ENCODE results near the gene PSME3. TPM values are rescaled to one million over a fixed set of nuclear protein-coding genes. Genes with fewer than 3 reads are reported as not detected.

The PSME3 gene
- total and polyA plus RNA-seq, 2 of the 13 experiments (the other 11 are each of a cell fraction or from before 2014, with no cell fraction given), result 66.3 to 135 TPM

GRCh38 chr17:42798383-42799380 lies 34.5 kb upstream of the PSME3 start, which contains the start of the genes CNTD1 and COA3:
TSS of gene CNTD1 (plus strand) at chr17:42798861. CDS start at chr17:42799068, 207 bp downstream.
TSS of gene COA3 (minus strand) at chr17:42798704. CDS start at chr17:42798681, 23 bp downstream.
- no peaks in the 10 kb centered on the region; a peak in 2 of 5 replicates for H3K27me3 ChIP-seq (ENCODE audit: control insufficient read depth in 1 of 2, insufficient read depth in 2 of 2, low read length in 2 of 2)
- DNase-seq (ENCODE audit: low spot score), result peak; percentile 88
- BruUV-seq (replicated peaks), result no TSS peak
- peak within 1 kb of the TSS; percentile 100 for H3K4me2 ChIP-seq (ENCODE audit: low read depth, low read length)
- H3K9me3 ChIP-seq (ENCODE audit: low read length), result no peaks in the 10 kb centered on the region
- FAIRE-seq, result peak; percentile 28
- peaks cover 58% of the 10 kb centered on the region for H3K4me1 ChIP-seq (ENCODE audit: insufficient read depth, low read length)
- ChIA-PET POLR2A (interaction anchor here (0.6 to 12.5 kb wide), 31 partner anchors 9 to 517 kb away, joined by 3 to 278 read pairs (median 5); partner anchors contain the start of genes BECN1, PLEKHH3, PSMC3IP and PSME3), CTCF (ENCODE audit: low intra/inter-chr PET ratio, low total read pairs) (no interaction called here)
- peaks cover 0 to 2% of the 10 kb centered on the region in 2 experiments; a peak in 3 of 5 replicates for H3K36me3 ChIP-seq (replicated peaks in 1 of 2; ENCODE audit: control insufficient read depth in 1 of 2, insufficient read depth in 2 of 2, low read length in 2 of 2)
- peak within 1 kb of the TSS; percentile 13 for H2AFZ ChIP-seq (ENCODE audit: low read length)
- in situ Hi-C loops (cut with HindIII; ENCODE audit: extremely low pct_ligation_motif_present, low pct_unique_long_range_greater_than_20kb) (no loop called here), intact Hi-C loops (cut with micrococcal nuclease; ENCODE audit: unreplicated experiment) (loop anchor here (2.0 kb wide), 1 partner anchor 26 kb away; the partner anchor contains the start of gene BECN1)
- WGBS (ENCODE audit: low lambda C conversion rate), result 35% methylated on average over 51 of the region's 66 CpGs
- H3K9ac ChIP-seq (ENCODE audit: insufficient read depth, low read depth, low read length), result peak within 1 kb of the TSS; percentile 94
- peak within 1 kb of the TSS; percentile 88 for H3K27ac ChIP-seq (ENCODE audit: extremely low read length, insufficient read depth, low read length)
- peak; percentile 89 for ATAC-seq
- H3K79me2 ChIP-seq (ENCODE audit: insufficient read depth, low read length), result peaks cover 19% of the 10 kb centered on the region
- no peaks in the 10 kb centered on the region for H4K20me1 ChIP-seq (ENCODE audit: insufficient read depth, low read length)
- H3K4me3 ChIP-seq (replicated peaks in 1 of 3; ENCODE audit: insufficient read depth in 1 of 3, low read depth in 2 of 3, low read length in 3 of 3), result peak within 1 kb of the TSS; percentile 88 to 94 (median 94)
- TF ChIP-seq ZNF326 (CRISPR knock-in tag; IDR thresholded peaks at IDR 0.05; ENCODE audit: borderline replicate concordance) (0 out of 2 replicates have a peak, but pooled peaks have one; percentile 14), CCAR2 (optimal IDR thresholded peaks at IDR 0.05; ENCODE audit: low read depth, low read length) (peak; percentile 47), ZNF616 (CRISPR knock-in tag; IDR thresholded peaks at IDR 0.05; ENCODE audit: low read depth) (0 out of 2 replicates have a peak, but pooled peaks have one; percentile 29), POLR2A (IDR thresholded peaks at IDR 0.05; ENCODE audit: insufficient read depth in 1 of 2, low read depth in 2 of 2, low read length in 2 of 2) (peak; percentile 77 to 92), ZNF205 (CRISPR knock-in tag; IDR thresholded peaks at IDR 0.05) (peak; percentile 85), GZF1 (CRISPR knock-in tag; IDR thresholded peaks at IDR 0.05) (no peak), ATF2 (CRISPR knock-in tag; IDR thresholded peaks at IDR 0.05) (peak; percentile 81; the same call in 1 of the 2 replicates), ZBTB40 (IDR thresholded peaks at IDR 0.05) (no peak), ZBTB40 (CRISPR knock-in tag; IDR thresholded peaks at IDR 0.05) (peak; percentile 95), PHF20 (CRISPR knock-in tag; IDR thresholded peaks at IDR 0.05) (peak; percentile 82), SALL2 (CRISPR knock-in tag; IDR thresholded peaks at IDR 0.05) (peak; percentile 88), HDAC1 (CRISPR knock-in tag; IDR thresholded peaks at IDR 0.05) (peak; percentile 93), EED (CRISPR knock-in tag; IDR thresholded peaks at IDR 0.05) (peak; percentile 96)

Data from HepG2 (cell line).